GM10248 (cell line): Measurements from ENCODE around the gene ABRAXAS1.

Source experiments
- CTCF ChIA-PET: fragments of 300-600 bp; sonication (Branson Sonifier 250); formaldehyde crosslinking; extraction: SDS; loops from one replicate; lab custom pipeline; 2021; ENCODE audit warnings: antibody characterized with exemption; lab: Yijun Ruan, JAX
- POLR2A ChIA-PET: fragments of 350-650 bp; sonication (Branson Sonifier 250); formaldehyde crosslinking; extraction: SDS; loops from one replicate; lab custom pipeline; 2020; ENCODE audit warnings: antibody characterized with exemption; lab: Yijun Ruan, JAX
- DNase-seq: peaks from one replicate; pipeline ENCODE4 v3.0.0; 2012; ENCODE audit errors: extremely low spot score
- CTCF ChIP-seq: IDR thresholded peaks from 2 replicates; pipeline ENCODE4 v1.5.1; 2012; ENCODE audit warnings: mild to moderate bottlenecking, low read depth; ENCODE audit errors: extremely low read depth, missing control alignments, control extremely low read depth

ABRAXAS1 gene

DNA sequence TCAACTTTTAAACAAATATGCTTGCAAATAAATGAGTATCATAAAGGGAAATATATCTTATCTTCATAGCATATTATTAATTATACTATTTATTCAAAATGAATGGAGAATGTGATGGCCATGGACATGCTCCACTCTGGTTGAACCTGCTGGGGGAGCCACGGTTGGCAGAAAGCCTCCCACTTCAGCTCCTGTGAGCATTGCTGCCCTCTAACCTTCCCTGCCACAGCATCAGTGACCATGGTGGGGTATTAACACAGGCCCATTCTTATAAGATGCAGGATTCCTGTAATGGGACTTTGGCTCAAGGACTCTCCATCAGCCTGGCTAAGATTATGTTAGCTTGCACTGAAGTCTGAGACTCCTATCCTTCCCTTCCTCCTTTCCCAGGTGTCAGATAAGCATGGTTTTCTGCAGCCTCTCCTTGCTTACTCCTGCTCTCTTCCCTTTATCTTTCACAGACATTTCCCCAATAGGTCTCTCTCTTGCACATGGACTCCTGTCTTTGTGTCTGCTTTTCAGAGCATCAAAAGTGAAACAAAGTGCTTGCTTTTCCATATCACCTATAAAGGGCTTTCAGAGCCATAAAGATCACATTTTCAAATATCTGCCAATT lies 4.9 kb upstream of the ABRAXAS1 start:
- CTCF ChIA-PET: interaction anchor here (1.6 to 4.7 kb wide), 3 partner anchors 10 to 49 kb away, joined by 4 to 32 read pairs (median 8); no protein-coding TSS in a partner anchor
- no peak for TF ChIP-seq CTCF
- DNase-seq: no peak
- POLR2A ChIA-PET: no interaction called here

- DNase-seq: no peak
- ChIA-PET CTCF (no interaction called here), POLR2A (no interaction called here)
- TF ChIP-seq CTCF: no peak
Observed at GRCh38 chr4:83486457-83487129, 1.7 kb upstream of the ABRAXAS1 start.

GRCh38 chr4:83473966-83474365 lies 10.9 kb downstream of the ABRAXAS1 start:
- CTCF ChIA-PET: no interaction called here

DNA sequence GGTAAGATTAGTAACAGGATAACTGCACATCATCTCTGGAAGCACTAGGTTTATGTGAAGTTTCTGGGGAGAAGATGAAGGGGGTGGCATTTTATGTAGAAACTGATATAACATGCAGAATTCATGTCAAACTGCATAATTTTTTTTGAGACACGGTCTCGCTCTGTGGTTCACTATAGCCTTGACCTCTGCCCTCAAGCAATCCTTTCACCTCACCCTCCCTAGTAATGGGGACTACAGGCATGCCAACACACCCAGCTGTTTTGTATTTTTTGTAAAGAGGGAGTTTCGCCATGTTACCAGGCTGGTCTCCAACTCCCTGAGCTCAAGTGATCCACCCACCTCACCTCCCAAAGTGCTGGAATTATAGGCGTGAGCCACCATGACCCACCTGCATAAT lies 11.5 kb downstream of the ABRAXAS1 start:
- ChIA-PET POLR2A (interaction anchor here (0.7 kb wide), 1 partner anchor 1118 kb away, joined by 6 read pairs; no protein-coding TSS in a partner anchor), CTCF (no interaction called here)
- DNase-seq: no peak
- no peak for TF ChIP-seq CTCF

More at GRCh38 chr4:83473966-83474365, 10.9 kb downstream of the ABRAXAS1 start:
- no peak for DNase-seq
- POLR2A ChIA-PET: no interaction called here
- no peak for TF ChIP-seq CTCF

DNA sequence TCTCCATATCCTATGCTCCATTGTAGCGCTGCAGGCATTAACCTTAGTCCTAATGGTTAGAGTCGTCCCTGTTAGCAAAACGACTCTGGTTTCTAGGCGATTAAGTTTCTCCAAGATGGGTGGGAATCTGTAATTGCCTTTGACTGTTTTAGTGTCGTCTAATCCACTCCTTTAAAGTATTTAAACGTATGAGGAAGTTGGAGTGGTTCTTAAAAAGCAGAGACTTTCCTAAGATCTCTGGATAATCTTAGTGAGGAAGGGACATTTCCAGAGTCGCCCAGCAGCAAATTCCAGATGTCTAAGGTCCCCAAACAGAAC lies 28.8 kb downstream of the ABRAXAS1 start:
- POLR2A ChIA-PET: no interaction called here
- CTCF ChIA-PET: interaction anchor here (2.7 kb wide), 1 partner anchor 15 kb away, joined by 9 read pairs; no protein-coding TSS in a partner anchor
- TF ChIP-seq CTCF: no peak

GRCh38 chr4:83455281-83456183 lies 29.4 kb downstream of the ABRAXAS1 start, which contains the start of the genes HELQ and MRPS18C:
Gene HELQ (minus strand): TSS chr4:83455823. CDS start chr4:83455693, 130 bp downstream.
Gene MRPS18C (plus strand): TSS chr4:83456058. CDS start chr4:83456078, 20 bp downstream.
- TF ChIP-seq CTCF: no peak
- ChIA-PET CTCF (interaction anchor here (2.5 to 2.7 kb wide), 2 partner anchors 10 to 15 kb away, joined by 9 to 15 read pairs; no protein-coding TSS in a partner anchor), POLR2A (interaction anchor here (0.5 to 0.7 kb wide), 2 partner anchors 19 to 1026 kb away, joined by 3 to 4 read pairs; no protein-coding TSS in a partner anchor)
- DNase-seq: peak; percentile 95

More for the DNA sequence above, 28.8 kb downstream of the ABRAXAS1 start:
- DNase-seq: no peak
